Skeletal muscle tissue (tissue), 4 donors: ENCODE measurements around the gene CCDC120. TPM values are rescaled to one million over a fixed set of nuclear protein-coding genes. Genes with fewer than 3 reads are reported as not detected.

ENCODE experiments used
- H3K27ac ChIP-seq: one replicate; pipeline ENCODE4 v1.7.0; 2013; ENCODE audit warnings: mild to moderate bottlenecking, low read depth, low read length, inconsistent platforms
- H3K27me3 ChIP-seq, 3 donors: one replicate each; pipeline ENCODE4 v1.7.0; 2013; ENCODE audit warnings: low read length in 3 of 3; ENCODE audit not compliant: control insufficient read depth in 3 of 3, insufficient read depth in 3 of 3
- H3K36me3 ChIP-seq, 3 donors: one replicate each; pipeline ENCODE4 v1.7.0; 2013; ENCODE audit warnings: low read length in 3 of 3; ENCODE audit not compliant: control insufficient read depth in 3 of 3, insufficient read depth in 3 of 3
- H3K4me1 ChIP-seq, 3 donors: one replicate each; pipeline ENCODE4 v1.7.0; 2013; ENCODE audit warnings: low read length in 3 of 3, mild to moderate bottlenecking in 3 of 3; ENCODE audit not compliant: control insufficient read depth in 3 of 3, insufficient read depth in 3 of 3
- H3K4me3 ChIP-seq, 3 donors: one replicate each; pipeline ENCODE4 v1.7.0; 2013; ENCODE audit warnings: low read length in 3 of 3
- H3K9ac ChIP-seq, 3 donors: one replicate each; pipeline ENCODE4 v1.7.0; 2013; ENCODE audit warnings: low read length in 3 of 3, mild to moderate bottlenecking in 3 of 3, moderate library complexity in 2 of 3, low read depth in 1 of 3
- H3K9me3 ChIP-seq, 3 donors: one replicate each; pipeline ENCODE4 v1.7.0; 2013; ENCODE audit warnings: low read length in 3 of 3; ENCODE audit not compliant: control insufficient read depth in 3 of 3
- total RNA-seq: library from RNA; depleted of rRNA; stranded (reverse); fragments of >200 nt; gene quantifications from one replicate; pipeline ENCODE4 v1.2.3, GENCODE V29; 2014
- donor health status: Osteomylitis.

CCDC120 gene
- total RNA-seq, 1 donor from 2014 or later: 0.52 TPM

GRCh38 chrX:49041744-49042580 is 16.8 kb upstream of the CCDC120 start:
- peak overlapping the region; percentile 98 for H3K27ac ChIP-seq

GRCh38 chrX:49042581-49043219 is 16.1 kb upstream of the CCDC120 start:
- Histone ChIP-seq H3K9ac (peak overlapping the region; percentile 75 to 87 (median 85)), H3K27me3 (no peaks in the 10 kb centered on the region), H3K27ac (peak overlapping the region; percentile 98), H3K4me1 (peaks cover 18 to 29% (median 21%) of the 10 kb centered on the region in 3 donors), H3K9me3 (no peaks in the 10 kb centered on the region), H3K36me3 (peaks cover 14% of the 10 kb centered on the region in 3 donors), H3K4me3 (peak overlapping the region; percentile 73 to 83 (median 76))

More at GRCh38 chrX:49041744-49042580, 16.8 kb upstream of the CCDC120 start:
- Histone ChIP-seq H3K27me3 (no peaks in the 10 kb centered on the region), H3K9me3 (no peaks in the 10 kb centered on the region), H3K4me3 (peak overlapping the region; percentile 73 to 83 (median 76)), H3K36me3 (peaks cover 18 to 20% (median 19%) of the 10 kb centered on the region in 3 donors), H3K9ac (peak overlapping the region; percentile 75 to 87 (median 85)), H3K4me1 (peaks cover 18 to 29% (median 21%) of the 10 kb centered on the region in 3 donors)

GRCh38 chrX:49043220-49043986 is 15.4 kb upstream of the CCDC120 start, which contains the start of gene TFE3:
TSS of gene TFE3 (minus strand) at chrX:49043357. CDS start at chrX:49043226, 131 bp downstream.
- Histone ChIP-seq H3K36me3 (peaks cover 7 to 11% (median 8%) of the 10 kb centered on the region in 3 donors), H3K4me3 (peak within 1 kb of the TSS; percentile 73 to 83 (median 76)), H3K9ac (peak within 1 kb of the TSS; percentile 75 to 87 (median 85)), H3K9me3 (no peaks in the 10 kb centered on the region), H3K4me1 (peaks cover 18 to 29% (median 21%) of the 10 kb centered on the region in 3 donors), H3K27me3 (no peaks in the 10 kb centered on the region), H3K27ac (peak within 1 kb of the TSS; percentile 98)

GRCh38 chrX:49043987-49044281 is 14.9 kb upstream of the CCDC120 start:
- peaks cover 18 to 29% (median 21%) of the 10 kb centered on the region in 3 donors for H3K4me1 ChIP-seq
- peak overlapping the region; percentile 46 to 73 (median 69) for H3K9ac ChIP-seq
- H3K9me3 ChIP-seq: no peaks in the 10 kb centered on the region
- H3K36me3 ChIP-seq: peaks cover 4 to 6% (median 5%) of the 10 kb centered on the region in 3 donors
- H3K4me3 ChIP-seq: peak overlapping the region; percentile 17 to 56 (median 31)
- peak overlapping the region; percentile 78 for H3K27ac ChIP-seq
- H3K27me3 ChIP-seq: no peaks in the 10 kb centered on the region

- no peaks in the 10 kb centered on the region for H3K9me3 ChIP-seq
- H3K9ac ChIP-seq: peak overlapping the region; percentile 23 to 61 (median 50)
- H3K4me1 ChIP-seq: peaks cover 0 to 5% (median 0%) of the 10 kb centered on the region in 3 donors
- H3K27ac ChIP-seq: peak overlapping the region; percentile 58
- no peaks in the 10 kb centered on the region for H3K36me3 ChIP-seq
- H3K27me3 ChIP-seq: no peaks in the 10 kb centered on the region
- peak overlapping the region; percentile 54 to 62 (median 56) for H3K4me3 ChIP-seq
Observed at GRCh38 chrX:49053223-49054072, 5.4 kb upstream of the CCDC120 start.

GRCh38 chrX:49054073-49054762 is 4.6 kb upstream of the CCDC120 start:
- Histone ChIP-seq H3K4me1 (peaks cover 0 to 5% (median 0%) of the 10 kb centered on the region in 3 donors), H3K4me3 (peak overlapping the region; percentile 43 to 62 (median 56)), H3K36me3 (no peaks in the 10 kb centered on the region), H3K9ac (peak overlapping the region in 2 of 3 donors; percentile 23 to 50), H3K9me3 (no peaks in the 10 kb centered on the region), H3K27me3 (no peaks in the 10 kb centered on the region), H3K27ac (peak overlapping the region; percentile 58)

- H3K9ac ChIP-seq: no peak overlapping the region
- no peaks in the 10 kb centered on the region for H3K36me3 ChIP-seq
- no peaks in the 10 kb centered on the region for H3K4me1 ChIP-seq
- H3K27ac ChIP-seq: no peak overlapping the region
- H3K9me3 ChIP-seq: no peaks in the 10 kb centered on the region
- H3K4me3 ChIP-seq: no peak overlapping the region
- no peaks in the 10 kb centered on the region for H3K27me3 ChIP-seq
Observed at GRCh38 chrX:49059201-49059600, 402 bp downstream of the CCDC120 start.

- H3K4me3 ChIP-seq: no peak overlapping the region
- H3K36me3 ChIP-seq: no peaks in the 10 kb centered on the region
- no peaks in the 10 kb centered on the region for H3K9me3 ChIP-seq
- H3K27me3 ChIP-seq: no peaks in the 10 kb centered on the region
- no peak overlapping the region for H3K9ac ChIP-seq
- H3K27ac ChIP-seq: no peak overlapping the region
- H3K4me1 ChIP-seq: no peaks in the 10 kb centered on the region
Observed at GRCh38 chrX:49059681-49060085, 884 bp downstream of the CCDC120 start.
